GM19035 (cell line): Measurements from ENCODE around the gene ERP27.

Source experiments
- ATAC-seq: cut with Tn5 transposase; IDR thresholded peaks from one replicate; pipeline ENCODE4 v1.9.1; 2021; ENCODE audit not compliant: unreplicated experiment

Gene ERP27

GRCh38 chr12:14937014-14937413 lies 1.3 kb downstream of the ERP27 start:
- ATAC-seq, result no peak

GRCh38 chr12:14936224-14936861 lies 2.0 kb downstream of the ERP27 start:
- ATAC-seq, result no peak

- ATAC-seq, result no peak
These were observed 3.3 kb downstream of the ERP27 start for GRCh38 chr12:14935031-14935430.

GRCh38 chr12:14934511-14934910 lies 3.8 kb downstream of the ERP27 start:
- ATAC-seq, result no peak

- no peak for ATAC-seq
These were observed 6.4 kb downstream of the ERP27 start for GRCh38 chr12:14931791-14932560.

GRCh38 chr12:14931359-14931758 lies 7.0 kb downstream of the ERP27 start:
- no peak for ATAC-seq

GRCh38 chr12:14930299-14930698 lies 8.0 kb downstream of the ERP27 start:
- no peak for ATAC-seq

- no peak for ATAC-seq
These were observed 9.4 kb downstream of the ERP27 start for GRCh38 chr12:14928931-14929330.

GRCh38 chr12:14927267-14927666 lies 11.1 kb downstream of the ERP27 start:
- ATAC-seq, result no peak

GRCh38 chr12:14924541-14924940 lies 13.8 kb downstream of the ERP27 start:
- no peak for ATAC-seq

- ATAC-seq, result no peak
These were observed 14.4 kb downstream of the ERP27 start for GRCh38 chr12:14923944-14924343.

- ATAC-seq, result no peak
These were observed 17.1 kb downstream of the ERP27 start for GRCh38 chr12:14921218-14921617.

GRCh38 chr12:14920475-14921126 lies 17.7 kb downstream of the ERP27 start:
- ATAC-seq, result no peak

- ATAC-seq, result no peak
These were observed 18.9 kb downstream of the ERP27 start for GRCh38 chr12:14919455-14919854.

GRCh38 chr12:14915736-14916135 lies 22.6 kb downstream of the ERP27 start:
- ATAC-seq, result no peak

- no peak for ATAC-seq
These were observed 25.0 kb downstream of the ERP27 start for GRCh38 chr12:14913381-14913781.

GRCh38 chr12:14911131-14911530 lies 27.2 kb downstream of the ERP27 start:
- no peak for ATAC-seq

GRCh38 chr12:14910090-14910915 lies 28.0 kb downstream of the ERP27 start:
- no peak for ATAC-seq

GRCh38 chr12:14907953-14908352 lies 30.4 kb downstream of the ERP27 start:
- ATAC-seq, result no peak

GRCh38 chr12:14906114-14906513 lies 32.2 kb downstream of the ERP27 start:
- no peak for ATAC-seq

GRCh38 chr12:14905269-14906004 lies 32.9 kb downstream of the ERP27 start:
- ATAC-seq, result no peak
